ENCODE measurements around the gene GLT6D1.

GLT6D1 gene

DNA sequence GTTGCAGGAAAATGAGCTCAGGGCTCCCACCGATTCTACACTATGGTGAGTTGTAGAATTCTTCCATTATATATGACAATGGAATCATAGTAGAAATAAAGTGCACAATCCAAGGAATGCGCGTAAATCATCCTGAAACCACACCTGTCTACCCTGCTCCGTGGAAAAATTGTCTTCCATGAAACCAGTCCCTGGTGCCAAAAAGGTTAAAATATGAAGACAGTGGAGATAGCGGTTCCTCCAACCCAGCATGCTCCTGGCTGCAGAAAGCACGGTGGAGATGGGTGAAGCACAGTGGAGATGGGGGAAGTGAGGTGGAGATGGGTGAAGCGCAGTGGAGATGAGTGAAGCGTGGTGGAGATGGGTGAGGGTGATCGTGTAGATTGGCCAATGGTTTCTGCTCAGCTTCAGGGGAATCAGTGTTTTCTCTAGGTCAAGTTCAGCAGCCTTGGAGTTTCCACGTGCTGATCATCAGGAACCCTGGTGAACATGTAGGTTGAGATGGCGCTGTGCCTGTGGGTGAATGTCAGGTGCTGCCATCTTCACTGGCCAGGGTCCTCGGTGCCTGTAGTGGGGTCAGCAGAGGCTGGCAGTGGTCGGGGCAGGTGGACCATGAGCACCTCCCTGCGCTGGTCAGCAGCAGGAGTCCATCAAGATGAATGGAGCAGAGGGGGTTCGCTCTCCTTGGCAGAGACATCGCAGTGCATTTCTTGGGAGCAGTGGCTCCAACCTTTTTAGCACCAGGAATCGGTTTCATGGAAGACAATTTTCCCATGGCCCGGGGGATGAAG, 57.5 kb downstream of the GLT6D1 start:
- no peak for DNase-seq
- Mint-ChIP-seq H3K27me3 (ENCODE audit: low read depth, poor library complexity) (peaks cover 13% of the 10 kb centered on the region), H3K9me3 (peaks cover 8% of the 10 kb centered on the region), H3K36me3 (ENCODE audit: low read depth) (no peaks in the 10 kb centered on the region), H3K27ac (no peak overlapping the region), H3K4me1 (peaks cover 3% of the 10 kb centered on the region), H3K4me3 (no peak overlapping the region)
- TF ChIP-seq CTCF (IDR thresholded peaks at IDR 0.05): no peak

DNA sequence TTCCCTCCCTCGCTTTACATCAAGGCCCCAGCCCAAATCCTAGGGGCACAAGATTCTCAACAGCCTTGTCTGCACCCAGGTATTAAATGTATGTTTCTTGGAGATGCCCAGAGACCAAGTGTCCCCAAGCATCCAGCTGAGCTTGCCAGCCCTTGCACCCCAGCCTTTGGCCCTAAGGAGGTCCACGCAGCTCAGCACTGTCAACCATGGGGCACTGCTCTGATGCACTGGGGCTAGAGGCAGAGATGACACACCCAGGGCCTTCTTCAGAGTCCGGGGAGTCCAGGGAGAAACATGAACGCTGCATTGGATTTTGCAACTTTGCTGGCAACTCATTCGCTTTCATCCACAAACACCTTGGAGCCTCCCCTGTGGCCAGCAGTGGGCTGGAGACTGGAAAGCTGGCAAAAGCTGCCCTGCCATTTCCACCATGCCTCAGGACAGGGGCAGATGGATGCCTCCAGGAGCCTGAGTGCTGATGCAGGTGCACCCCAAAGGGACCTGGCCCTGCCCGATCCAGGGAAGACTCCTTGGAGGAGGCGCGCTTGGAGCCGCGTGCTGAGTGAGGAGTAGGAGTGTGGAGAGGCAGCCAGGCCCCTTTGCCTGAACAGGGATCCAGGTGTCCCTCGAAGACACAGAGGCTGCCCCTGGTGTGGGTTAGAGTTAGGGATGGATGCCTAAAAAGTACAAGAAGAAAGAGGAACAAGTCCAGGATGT, 58.5 kb downstream of the GLT6D1 start:
- H3K27me3 Mint-ChIP-seq (ENCODE audit: low read depth, poor library complexity): peaks cover 17% of the 10 kb centered on the region
- no peaks in the 10 kb centered on the region for H3K36me3 Mint-ChIP-seq (ENCODE audit: low read depth)
- no peak overlapping the region for H3K4me3 Mint-ChIP-seq
- H3K9me3 Mint-ChIP-seq: peaks cover 8% of the 10 kb centered on the region
- H3K4me1 Mint-ChIP-seq: peaks cover 7% of the 10 kb centered on the region
- H3K27ac Mint-ChIP-seq: no peak overlapping the region
- DNase-seq: no peak
- TF ChIP-seq CTCF (IDR thresholded peaks at IDR 0.05): no peak

DNA sequence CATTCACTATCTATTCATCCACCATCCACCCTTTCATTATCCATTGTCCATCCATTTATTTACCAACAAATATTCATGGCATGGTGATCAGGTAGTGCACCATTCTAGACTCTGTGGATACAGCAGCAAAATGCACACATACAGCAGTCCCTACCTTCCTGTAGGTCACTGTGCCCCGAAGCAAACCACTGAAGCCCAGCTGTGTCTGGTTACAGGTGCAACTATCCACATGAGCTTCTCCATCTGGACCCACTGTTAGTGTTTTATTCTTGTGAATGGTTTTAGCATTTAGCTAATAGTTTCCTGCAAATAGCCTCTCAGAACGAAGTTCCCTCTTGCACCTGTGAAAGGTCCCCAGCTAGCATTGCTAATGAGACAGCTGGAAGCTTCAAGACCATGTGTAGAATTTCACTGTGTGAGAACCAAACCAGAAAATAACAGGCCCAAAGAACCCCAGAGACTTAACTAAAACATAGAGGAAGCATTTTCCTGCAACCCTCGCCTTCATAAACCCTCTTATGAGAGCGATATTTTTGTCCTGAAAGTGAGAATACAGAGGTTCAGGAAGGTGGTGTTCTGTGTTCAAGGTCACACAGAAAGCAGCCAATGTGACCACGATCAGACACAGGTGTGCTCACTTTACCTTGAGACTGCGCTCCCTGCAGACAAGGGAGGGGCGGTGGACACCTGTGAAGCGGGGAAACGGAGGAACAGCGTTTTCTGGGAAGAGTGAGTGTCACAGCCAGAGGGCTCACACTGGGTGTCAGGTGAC, 59.3 kb downstream of the GLT6D1 start:
- peaks cover 17% of the 10 kb centered on the region for H3K27me3 Mint-ChIP-seq (ENCODE audit: low read depth, poor library complexity)
- DNase-seq: no peak
- H3K4me3 Mint-ChIP-seq: no peak overlapping the region
- H3K4me1 Mint-ChIP-seq: peaks cover 7% of the 10 kb centered on the region
- no peaks in the 10 kb centered on the region for H3K36me3 Mint-ChIP-seq (ENCODE audit: low read depth)
- H3K9me3 Mint-ChIP-seq: peaks cover 8% of the 10 kb centered on the region
- no peak for TF ChIP-seq CTCF (IDR thresholded peaks at IDR 0.05)
- H3K27ac Mint-ChIP-seq: no peak overlapping the region

GRCh38 chr9:135579356-135579755, 60.0 kb downstream of the GLT6D1 start:
- Mint-ChIP-seq H3K9me3 (peaks cover 8% of the 10 kb centered on the region), H3K4me3 (no peak overlapping the region), H3K4me1 (peaks cover 7% of the 10 kb centered on the region), H3K27ac (no peak overlapping the region), H3K27me3 (ENCODE audit: low read depth, poor library complexity) (peaks cover 17% of the 10 kb centered on the region), H3K36me3 (ENCODE audit: low read depth) (no peaks in the 10 kb centered on the region)
- DNase-seq: no peak
- TF ChIP-seq CTCF (IDR thresholded peaks at IDR 0.05): no peak

GRCh38 chr9:135577256-135577655, 62.1 kb downstream of the GLT6D1 start:
- Mint-ChIP-seq H3K9me3 (peaks cover 8% of the 10 kb centered on the region), H3K36me3 (ENCODE audit: low read depth) (no peaks in the 10 kb centered on the region), H3K27ac (no peak overlapping the region), H3K4me1 (peaks cover 7% of the 10 kb centered on the region), H3K27me3 (ENCODE audit: low read depth, poor library complexity) (peaks cover 17% of the 10 kb centered on the region), H3K4me3 (no peak overlapping the region)
- no peak for TF ChIP-seq CTCF (IDR thresholded peaks at IDR 0.05)
- DNase-seq: no peak
